Spleen (tissue), 7 donors: ENCODE data around the gene AAK1.

Source experiments
- POLR2A ChIP-seq, 3 donors: fragments of 450-650 bp; IDR thresholded peaks; one replicate each; pipeline ENCODE4 v1.5.1; 2017; ENCODE audit warnings: antibody characterized with exemption in 3 of 3, mild to moderate bottlenecking in 1 of 3
- TF ChIP-seq, protein P1 (sequence below), 11 experiments: fragments of 200-600 bp in 7 of 11; fragments of 450-650 bp in 4 of 11; sonication (generic) in 4 of 11; IDR thresholded peaks in 8 of 11; conservative IDR thresholded peaks in 3 of 11; 1 replicate in 7 of 11; 2 replicates in 4 of 11; pipeline versions ENCODE4 v1.4.0 to v1.8.0; 2016 to 2021; ENCODE audit warnings: antibody characterized with exemption in 11 of 11, inconsistent platforms in 4 of 11, mild to moderate bottlenecking in 1 of 11
- donor health status: DM: no; HTN: no; CAD: no; lungs with moderate emphysema.
- donor health status: DM: no; HTN: no; CAD: no.
- donor health status: DM: no; HTN: no; CAD: no.

GRCh38 chr2:69434753-69435152 is 208.8 kb downstream of the AAK1 start:
- no peak for TF ChIP-seq POLR2A (IDR thresholded peaks at IDR 0.05)
- TF ChIP-seq, protein P1, sequence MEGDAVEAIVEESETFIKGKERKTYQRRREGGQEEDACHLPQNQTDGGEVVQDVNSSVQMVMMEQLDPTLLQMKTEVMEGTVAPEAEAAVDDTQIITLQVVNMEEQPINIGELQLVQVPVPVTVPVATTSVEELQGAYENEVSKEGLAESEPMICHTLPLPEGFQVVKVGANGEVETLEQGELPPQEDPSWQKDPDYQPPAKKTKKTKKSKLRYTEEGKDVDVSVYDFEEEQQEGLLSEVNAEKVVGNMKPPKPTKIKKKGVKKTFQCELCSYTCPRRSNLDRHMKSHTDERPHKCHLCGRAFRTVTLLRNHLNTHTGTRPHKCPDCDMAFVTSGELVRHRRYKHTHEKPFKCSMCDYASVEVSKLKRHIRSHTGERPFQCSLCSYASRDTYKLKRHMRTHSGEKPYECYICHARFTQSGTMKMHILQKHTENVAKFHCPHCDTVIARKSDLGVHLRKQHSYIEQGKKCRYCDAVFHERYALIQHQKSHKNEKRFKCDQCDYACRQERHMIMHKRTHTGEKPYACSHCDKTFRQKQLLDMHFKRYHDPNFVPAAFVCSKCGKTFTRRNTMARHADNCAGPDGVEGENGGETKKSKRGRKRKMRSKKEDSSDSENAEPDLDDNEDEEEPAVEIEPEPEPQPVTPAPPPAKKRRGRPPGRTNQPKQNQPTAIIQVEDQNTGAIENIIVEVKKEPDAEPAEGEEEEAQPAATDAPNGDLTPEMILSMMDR (IDR thresholded peaks at IDR 0.05 in 8 of 11, conservative IDR thresholded peaks at IDR 0.05 in 3 of 11): no peak
